Measurements from ENCODE around the gene PHACTR4.

DNA sequence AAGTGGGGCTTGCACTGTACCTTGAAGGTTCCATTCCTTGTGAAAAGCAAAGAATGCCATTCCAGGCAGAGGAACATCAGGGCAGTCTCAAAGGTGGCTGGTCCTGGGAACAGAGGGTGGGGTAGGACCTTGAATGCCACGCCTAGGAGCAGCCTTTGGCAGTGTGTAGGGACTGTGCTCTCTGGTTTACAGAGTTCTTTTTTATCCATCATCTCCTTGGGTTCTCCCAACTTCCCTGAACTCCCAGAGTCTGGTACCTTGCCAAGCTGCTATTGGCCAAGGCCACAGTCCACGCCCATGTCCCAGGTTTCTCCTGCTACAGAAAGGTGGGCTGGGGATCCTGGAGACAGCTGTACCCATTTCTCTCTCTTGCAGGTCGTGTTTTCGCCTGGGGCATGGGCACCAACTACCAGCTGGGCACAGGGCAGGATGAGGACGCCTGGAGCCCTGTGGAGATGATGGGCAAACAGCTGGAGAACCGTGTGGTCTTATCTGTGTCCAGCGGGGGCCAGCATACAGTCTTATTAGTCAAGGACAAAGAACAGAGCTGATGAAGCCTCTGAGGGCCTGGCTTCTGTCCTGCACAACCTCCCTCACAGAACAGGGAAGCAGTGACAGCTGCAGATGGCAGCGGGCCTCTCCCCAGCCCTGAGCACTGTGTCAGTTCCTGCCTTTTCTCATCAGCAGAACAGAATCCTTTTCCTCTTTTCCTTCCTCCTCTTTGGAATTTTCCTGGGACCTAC, 168.1 kb downstream of the PHACTR4 start:
- TF ChIP-seq EZH2 (IDR thresholded peaks at IDR 0.05; ENCODE audit: low read length) (no peak), CTCF (optimal IDR thresholded peaks at IDR 0.05 in 1 of 3, IDR thresholded peaks at IDR 0.05 in 1 of 3, conservative IDR thresholded peaks at IDR 0.05 in 1 of 3; ENCODE audit: extremely low read depth in 1 of 3, insufficient read depth in 2 of 3, low read length in 3 of 3) (no peak)

All from keratinocyte (primary cell).